MG63 (cell line): ENCODE measurements around the gene HNRNPL. TPM values are rescaled to one million over a fixed set of nuclear protein-coding genes. Genes with fewer than 3 reads are reported as not detected.
"Not testable (repeated sequence)": the region's sequence is repeated elsewhere in the genome, so short reads cannot be mapped to it uniquely, and the experiment has no call there.

Experiments used
- DNase-seq: peaks from one replicate; pipeline ENCODE4 v3.0.0-alpha.2; 2020
- H3K27me3 ChIP-seq: fragments of 250-450 bp; sonication (Bioruptor Pico); 2 replicates; pipeline ENCODE4 v1.5.1; 2020; ENCODE audit warnings: mild to moderate bottlenecking, moderate library complexity
- H3K36me3 ChIP-seq: fragments of 250-450 bp; sonication (Bioruptor Pico); 2 replicates; pipeline ENCODE4 v1.5.1; 2020; ENCODE audit warnings: mild to moderate bottlenecking, moderate library complexity
- H3K4me3 ChIP-seq: fragments of 250-450 bp; sonication (Bioruptor Pico); 2 replicates; pipeline ENCODE4 v1.5.1; 2020; ENCODE audit warnings: mild to moderate bottlenecking, moderate library complexity
- H3K9me3 ChIP-seq: fragments of 250-450 bp; sonication (Bioruptor Pico); 2 replicates; pipeline ENCODE4 v1.5.1; 2020; ENCODE audit warnings: mild to moderate bottlenecking, moderate library complexity
- total RNA-seq: library from RNA; depleted of rRNA; stranded (reverse); fragments of >200 nt; shearing (Covaris generic); gene quantifications from 2 replicates; pipeline ENCODE4 v1.2.3, GENCODE V29; 2014; ENCODE audit warnings: low replicate concordance

The HNRNPL gene
- total RNA-seq, 1 experiment from 2014 or later, result 511 TPM

DNA sequence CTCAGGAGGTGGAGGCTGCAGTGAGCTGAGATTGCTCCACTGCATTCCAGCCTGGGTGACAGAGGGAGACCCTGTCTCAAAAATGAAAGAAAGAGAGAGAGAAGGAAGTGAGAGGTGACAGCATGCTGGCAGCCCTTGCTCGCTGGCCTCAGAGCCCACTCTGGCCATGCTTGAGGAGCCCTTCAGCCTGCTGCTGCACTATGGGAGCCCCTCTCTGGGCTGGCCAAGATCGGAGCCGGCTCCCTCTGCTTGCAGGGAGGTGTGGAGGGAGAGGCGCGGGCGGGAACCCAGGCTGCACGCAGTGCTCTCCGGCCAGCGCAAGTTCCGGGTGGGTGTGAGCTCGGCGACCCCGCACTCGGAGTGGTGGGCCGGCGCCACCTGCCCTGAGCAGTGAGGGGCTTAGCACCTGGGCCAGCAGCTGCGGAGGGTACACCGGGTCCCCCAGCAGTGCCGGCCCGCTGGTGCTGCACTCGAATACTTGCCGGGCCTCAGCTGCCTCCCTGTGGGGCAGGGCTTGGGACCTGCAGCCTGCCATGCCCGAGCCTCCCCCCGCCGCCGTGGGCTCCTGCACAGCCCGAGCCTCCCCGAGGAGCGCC lies 28.5 kb downstream of the HNRNPL start:
- not testable (repeated sequence) for DNase-seq, H3K9me3 ChIP-seq, H3K4me3 ChIP-seq, H3K27me3 ChIP-seq
- peaks cover 27% of the 10 kb centered on the region for H3K36me3 ChIP-seq

- Histone ChIP-seq H3K36me3 (peaks cover 27% of the 10 kb centered on the region), H3K27me3 (no peaks in the 10 kb centered on the region), H3K9me3 (peaks cover 4% of the 10 kb centered on the region; the same call in 1 of the 2 replicates), H3K4me3 (no peak overlapping the region)
- no peak for DNase-seq
Measured at GRCh38 chr19:38819231-38819920, 30.4 kb downstream of the HNRNPL start.

GRCh38 chr19:38817081-38817480 lies 32.7 kb downstream of the HNRNPL start:
- H3K9me3 ChIP-seq, result no peaks in the 10 kb centered on the region
- no peaks in the 10 kb centered on the region for H3K27me3 ChIP-seq
- H3K36me3 ChIP-seq, result peaks cover 14% of the 10 kb centered on the region
- no peak for DNase-seq
- no peak overlapping the region for H3K4me3 ChIP-seq

DNA sequence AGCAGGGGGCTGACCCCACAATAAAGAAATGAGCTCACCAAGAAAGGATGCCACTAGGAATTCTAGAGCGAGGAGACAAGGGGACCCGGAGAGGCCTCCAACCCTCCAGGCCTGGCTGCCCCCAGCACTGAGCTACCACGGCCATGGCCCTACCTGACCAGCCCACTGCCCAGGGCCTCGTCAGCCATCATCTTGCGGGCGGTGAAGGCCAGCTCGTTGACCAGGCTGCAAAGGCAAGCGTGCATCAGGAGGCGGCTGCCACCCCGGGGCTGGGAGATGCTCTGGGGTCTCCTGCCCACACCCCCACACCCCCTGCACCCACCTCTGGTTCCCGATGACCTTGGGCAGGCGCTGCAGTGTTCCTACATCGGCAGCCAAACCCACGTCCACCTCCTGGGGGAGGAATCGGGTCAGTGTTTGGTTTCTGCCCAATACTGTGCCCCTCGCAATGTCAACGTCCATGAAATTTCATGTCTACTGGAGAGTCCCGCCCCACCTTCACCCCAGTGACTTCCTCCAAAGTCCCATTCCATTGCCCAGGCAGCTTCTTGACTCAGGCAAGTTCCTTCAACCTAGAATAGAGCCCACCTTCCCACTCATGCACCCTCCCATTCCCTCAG lies 33.5 kb downstream of the HNRNPL start:
- DNase-seq, result no peak
- Histone ChIP-seq H3K9me3 (no peaks in the 10 kb centered on the region), H3K36me3 (peaks cover 14% of the 10 kb centered on the region), H3K4me3 (no peak overlapping the region), H3K27me3 (no peaks in the 10 kb centered on the region)

- no peak for DNase-seq
- no peaks in the 10 kb centered on the region for H3K9me3 ChIP-seq
- H3K27me3 ChIP-seq, result no peaks in the 10 kb centered on the region
- H3K36me3 ChIP-seq, result peaks cover 14% of the 10 kb centered on the region
- no peak overlapping the region for H3K4me3 ChIP-seq
Measured at GRCh38 chr19:38815059-38816001, 34.5 kb downstream of the HNRNPL start.

GRCh38 chr19:38813932-38814331 lies 35.9 kb downstream of the HNRNPL start:
- not testable (repeated sequence) for DNase-seq, H3K27me3 ChIP-seq, H3K4me3 ChIP-seq, H3K9me3 ChIP-seq
- peaks cover 14% of the 10 kb centered on the region for H3K36me3 ChIP-seq

GRCh38 chr19:38813323-38813722 lies 36.5 kb downstream of the HNRNPL start:
- H3K4me3 ChIP-seq, result no peak overlapping the region
- H3K36me3 ChIP-seq, result peaks cover 14% of the 10 kb centered on the region
- no peaks in the 10 kb centered on the region for H3K9me3 ChIP-seq
- H3K27me3 ChIP-seq, result no peaks in the 10 kb centered on the region
- no peak for DNase-seq

- H3K36me3 ChIP-seq, result peaks cover 12% of the 10 kb centered on the region
- no peak for DNase-seq
- H3K27me3 ChIP-seq, result no peaks in the 10 kb centered on the region
- no peaks in the 10 kb centered on the region for H3K9me3 ChIP-seq
- H3K4me3 ChIP-seq, result no peak within 1 kb of the TSS
Measured at GRCh38 chr19:38812841-38813320, 36.9 kb downstream of the HNRNPL start, which contains the start of gene LGALS4. LGALS4 (minus strand) TSS chr19:38812945; CDS start chr19:38812886, 59 bp downstream.

- Histone ChIP-seq H3K4me3 (no peak overlapping the region), H3K9me3 (no peaks in the 10 kb centered on the region), H3K36me3 (peaks cover 7% of the 10 kb centered on the region), H3K27me3 (no peaks in the 10 kb centered on the region)
- no peak for DNase-seq
Measured at GRCh38 chr19:38812009-38812840, 37.6 kb downstream of the HNRNPL start.

DNA sequence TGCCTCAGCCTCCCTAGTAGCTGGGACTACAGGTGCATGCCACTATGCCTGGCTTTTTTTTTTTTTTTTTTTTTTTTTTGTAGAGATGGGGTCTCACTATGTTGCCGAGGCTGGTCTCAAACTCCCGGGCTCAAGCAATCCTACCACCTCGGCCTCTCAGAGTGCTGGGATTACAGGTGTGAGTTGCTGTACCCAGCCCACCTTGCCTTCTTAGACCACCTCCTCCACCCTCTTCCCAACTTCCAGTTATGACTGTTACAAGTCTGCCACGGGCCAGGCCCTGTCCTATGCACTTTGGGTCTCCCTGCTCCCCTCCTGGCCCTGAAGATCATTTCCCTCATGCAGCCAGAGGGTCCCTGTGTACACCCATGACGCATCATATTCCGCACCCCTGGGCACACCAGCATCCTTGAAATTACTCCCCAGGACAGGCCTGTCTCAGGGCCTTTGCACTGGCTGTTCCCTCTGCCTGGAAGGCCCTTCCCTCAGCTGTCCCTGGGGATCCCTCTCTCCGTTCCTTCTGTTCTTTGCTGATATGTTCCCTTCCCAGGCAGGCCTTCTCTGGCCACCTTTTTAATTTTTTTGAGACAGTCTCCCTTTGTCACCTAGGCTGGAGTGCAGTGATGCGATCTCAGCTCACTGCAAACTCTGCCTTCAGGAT lies 40.1 kb downstream of the HNRNPL start:
- DNase-seq, result no peak
- no peaks in the 10 kb centered on the region; the same call in 1 of the 2 replicates for H3K36me3 ChIP-seq
- no peaks in the 10 kb centered on the region for H3K9me3 ChIP-seq
- no peak overlapping the region for H3K4me3 ChIP-seq
- no peaks in the 10 kb centered on the region for H3K27me3 ChIP-seq

DNA sequence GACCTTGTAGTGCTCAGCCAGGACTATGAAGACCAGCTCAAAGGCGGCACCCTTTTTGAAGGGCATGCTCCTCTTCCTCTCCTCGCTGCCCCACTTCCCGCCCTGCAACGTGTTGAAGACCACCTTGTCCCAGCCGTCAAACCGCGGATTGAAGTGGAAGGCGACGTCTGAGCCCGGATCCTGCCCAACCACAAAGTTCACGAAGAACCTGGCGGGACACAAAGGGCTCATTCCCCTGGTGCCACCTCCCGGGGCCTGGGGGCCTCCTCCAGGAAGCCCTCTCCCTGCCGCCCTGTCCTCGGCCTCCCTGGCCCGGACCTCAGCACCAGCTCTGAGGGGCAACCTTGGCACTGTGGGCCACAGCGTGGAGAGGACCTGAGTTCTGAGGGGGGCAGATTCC lies 41.0 kb downstream of the HNRNPL start:
- no peak for DNase-seq
- H3K36me3 ChIP-seq, result no peaks in the 10 kb centered on the region
- no peaks in the 10 kb centered on the region for H3K9me3 ChIP-seq

GRCh38 chr19:38807374-38808098 lies 42.2 kb downstream of the HNRNPL start:
- not testable (repeated sequence) for DNase-seq, H3K4me3 ChIP-seq, H3K27me3 ChIP-seq, H3K36me3 ChIP-seq, H3K9me3 ChIP-seq

More for the DNA sequence above, 41.0 kb downstream of the HNRNPL start:
- Histone ChIP-seq H3K27me3 (no peaks in the 10 kb centered on the region), H3K4me3 (no peak overlapping the region)

GRCh38 chr19:38806371-38806770 lies 43.4 kb downstream of the HNRNPL start:
- no peaks in the 10 kb centered on the region for H3K36me3 ChIP-seq
- DNase-seq, result no peak
- H3K4me3 ChIP-seq, result no peak overlapping the region

DNA sequence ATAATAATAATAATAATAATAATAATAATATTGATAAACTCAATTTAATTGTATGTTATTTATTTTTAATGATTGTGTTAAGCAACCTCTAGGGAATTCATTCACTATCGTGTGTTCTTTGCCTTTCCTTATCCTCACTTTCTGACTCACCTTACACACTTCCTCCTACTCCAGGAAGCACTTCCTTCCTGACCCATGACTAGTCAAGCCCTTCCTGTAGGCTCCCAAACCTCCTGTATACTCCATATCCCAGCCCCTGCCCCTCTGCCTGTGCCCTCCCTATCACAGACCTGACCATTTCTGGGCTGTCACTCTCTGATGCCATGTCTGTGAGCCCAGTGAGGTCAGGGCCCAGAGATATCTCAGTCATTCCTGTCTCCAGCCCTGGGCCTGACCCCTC lies 44.6 kb downstream of the HNRNPL start:
- H3K4me3 ChIP-seq, result no peak overlapping the region
- DNase-seq, result no peak
- no peaks in the 10 kb centered on the region for H3K9me3 ChIP-seq
- no peaks in the 10 kb centered on the region for H3K27me3 ChIP-seq
- H3K36me3 ChIP-seq, result no peaks in the 10 kb centered on the region

More at GRCh38 chr19:38806371-38806770, 43.4 kb downstream of the HNRNPL start:
- H3K9me3 ChIP-seq, result no peaks in the 10 kb centered on the region
- H3K27me3 ChIP-seq, result no peaks in the 10 kb centered on the region

DNA sequence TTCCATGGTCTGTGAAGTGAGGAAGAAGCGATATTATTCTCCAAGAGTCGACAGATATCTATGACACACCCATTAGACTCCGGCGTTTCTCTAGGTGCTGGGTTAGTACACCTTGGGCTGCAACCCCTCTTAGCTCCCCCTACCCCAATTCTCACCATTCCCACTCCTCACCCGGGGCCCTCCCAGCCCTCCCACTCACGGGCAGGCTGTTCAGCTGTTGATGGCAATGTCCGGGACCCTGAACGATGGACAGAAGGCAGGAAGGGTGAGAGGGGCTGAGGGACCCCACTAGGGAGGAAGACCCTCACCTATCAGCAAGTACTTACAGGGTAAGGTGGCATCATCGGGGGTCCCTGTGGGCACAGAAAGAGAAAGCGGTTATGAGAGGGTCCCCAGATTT lies 46.2 kb downstream of the HNRNPL start:
- Histone ChIP-seq H3K36me3 (no peaks in the 10 kb centered on the region), H3K27me3 (no peaks in the 10 kb centered on the region), H3K9me3 (no peaks in the 10 kb centered on the region), H3K4me3 (no peak overlapping the region)
- DNase-seq, result no peak
